NCI-H2227 treated with DMSO at 0.1 percent for 48 hours (cell line): ENCODE results near the gene TBC1D16.
"Not testable (repeated sequence)": the region's sequence is repeated elsewhere in the genome, so short reads cannot be mapped to it uniquely, and the experiment has no call there.

ENCODE experiments used
- DNase-seq: peaks from one replicate; lab custom pipeline; 2025; lab: John Stamatoyannopoulos, UW

The TBC1D16 gene

GRCh38 chr17:79976451-79976850 is 59.2 kb downstream of the TBC1D16 start:
- no peak for DNase-seq

- DNase-seq, result no peak
Observed at GRCh38 chr17:79975498-79976134, 60.1 kb downstream of the TBC1D16 start.

- no peak for DNase-seq
Observed at GRCh38 chr17:79974566-79975497, 60.8 kb downstream of the TBC1D16 start.

- no peak for DNase-seq
Observed at GRCh38 chr17:79971651-79972050, 64.0 kb downstream of the TBC1D16 start.

- no peak for DNase-seq
Observed at GRCh38 chr17:79970576-79971068, 65.0 kb downstream of the TBC1D16 start.

GRCh38 chr17:79969906-79970305 is 65.8 kb downstream of the TBC1D16 start:
- no peak for DNase-seq

DNA sequence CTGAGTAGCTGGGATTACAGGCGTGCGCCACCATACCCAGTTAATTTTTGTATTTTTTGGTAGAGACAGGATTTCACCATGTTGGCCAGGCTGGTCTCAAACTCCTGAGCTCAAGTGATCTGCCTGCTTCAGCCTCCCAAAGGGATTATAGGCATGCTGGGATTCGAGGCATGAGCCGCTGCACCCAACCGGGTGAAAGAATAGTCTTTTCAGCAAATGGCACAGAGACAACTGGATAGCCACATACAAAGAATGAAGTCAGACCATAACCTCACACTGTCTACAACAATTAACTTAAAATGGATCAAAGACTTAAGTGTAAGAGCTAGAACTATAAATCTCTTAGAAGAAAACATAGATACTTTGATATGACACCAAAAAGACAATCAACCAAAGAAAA is 67.6 kb downstream of the TBC1D16 start:
- no peak for DNase-seq

GRCh38 chr17:79966681-79967080 is 69.0 kb downstream of the TBC1D16 start:
- DNase-seq, result no peak

- no peak for DNase-seq
Observed at GRCh38 chr17:79965806-79966205, 69.9 kb downstream of the TBC1D16 start.

DNA sequence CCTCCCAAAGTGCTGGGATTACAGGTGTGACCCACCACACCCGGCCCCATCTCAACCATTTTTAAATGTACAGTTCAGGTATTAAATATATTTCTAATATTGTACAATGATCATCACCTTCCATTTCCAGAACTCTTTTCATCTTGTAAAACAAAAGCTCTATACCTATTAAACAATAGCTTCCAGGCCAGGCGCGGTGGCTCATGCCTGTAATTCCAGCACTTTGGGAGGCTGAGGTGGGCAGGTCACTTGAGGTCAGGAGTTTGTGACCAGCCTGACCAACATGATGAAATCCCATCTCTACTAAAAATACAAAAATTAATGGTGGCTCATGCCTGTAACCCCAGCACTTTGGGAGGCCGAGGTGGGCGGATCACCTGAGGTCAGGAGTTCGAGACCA is 73.2 kb downstream of the TBC1D16 start:
- not testable (repeated sequence) for DNase-seq

- not testable (repeated sequence) for DNase-seq
Observed at GRCh38 chr17:79961567-79961966, 74.1 kb downstream of the TBC1D16 start.

- DNase-seq, result no peak
Observed at GRCh38 chr17:79960788-79961522, 74.7 kb downstream of the TBC1D16 start.

DNA sequence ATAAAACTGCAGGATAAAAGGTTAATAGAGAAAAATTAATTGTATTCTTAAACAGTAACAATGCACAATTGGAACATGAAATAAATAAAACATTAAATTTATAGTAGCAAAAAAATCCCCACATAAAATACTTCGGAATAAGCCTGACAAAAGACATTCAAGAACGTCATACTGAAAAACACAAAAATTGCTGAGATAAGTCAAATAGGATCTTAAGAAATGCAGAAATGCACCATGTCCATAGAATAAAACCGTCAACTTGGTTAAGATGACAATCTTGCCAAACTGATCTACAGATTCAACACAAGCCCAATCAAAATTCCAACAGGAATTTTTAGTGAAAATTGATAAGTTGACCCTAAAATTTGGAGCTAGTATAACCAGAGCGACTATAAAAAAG is 76.6 kb downstream of the TBC1D16 start:
- no peak for DNase-seq

DNA sequence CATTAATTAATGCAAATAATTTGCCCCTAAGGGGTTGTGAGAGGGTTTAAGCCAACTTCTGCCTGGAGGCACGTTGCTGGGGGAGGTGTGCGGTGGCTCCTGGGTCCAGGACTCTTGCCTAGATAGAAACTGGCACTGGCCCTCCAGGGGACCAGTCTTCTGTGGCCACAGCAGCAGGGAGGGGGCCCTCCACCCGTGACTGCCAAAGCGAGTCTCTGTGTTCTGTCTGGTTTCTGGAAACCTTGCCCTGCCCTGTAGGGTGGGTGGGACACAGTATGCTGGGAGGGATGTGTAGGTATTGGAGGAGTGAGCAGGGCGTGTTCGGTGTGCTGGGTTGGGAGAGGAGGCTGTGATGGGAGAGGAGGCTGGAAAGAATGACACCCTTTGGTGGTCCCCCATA is 78.8 kb downstream of the TBC1D16 start:
- DNase-seq, result no peak

DNA sequence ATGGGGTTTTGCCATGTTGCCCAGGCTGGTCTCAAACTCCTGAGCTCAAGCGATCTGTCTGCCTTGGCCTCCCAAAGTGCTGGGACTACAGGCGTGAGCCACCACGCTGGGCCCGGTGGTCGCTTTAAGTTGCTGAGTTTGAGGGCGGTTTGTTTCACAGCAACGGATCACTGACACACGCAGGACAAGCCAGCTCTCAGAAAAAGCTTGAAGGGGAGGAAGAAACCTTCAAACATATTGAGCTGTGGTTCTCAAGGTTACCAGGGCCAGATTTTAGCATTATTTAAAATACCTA is 79.3 kb downstream of the TBC1D16 start:
- not testable (repeated sequence) for DNase-seq

GRCh38 chr17:79955691-79956440 is 79.8 kb downstream of the TBC1D16 start:
- no peak for DNase-seq

DNA sequence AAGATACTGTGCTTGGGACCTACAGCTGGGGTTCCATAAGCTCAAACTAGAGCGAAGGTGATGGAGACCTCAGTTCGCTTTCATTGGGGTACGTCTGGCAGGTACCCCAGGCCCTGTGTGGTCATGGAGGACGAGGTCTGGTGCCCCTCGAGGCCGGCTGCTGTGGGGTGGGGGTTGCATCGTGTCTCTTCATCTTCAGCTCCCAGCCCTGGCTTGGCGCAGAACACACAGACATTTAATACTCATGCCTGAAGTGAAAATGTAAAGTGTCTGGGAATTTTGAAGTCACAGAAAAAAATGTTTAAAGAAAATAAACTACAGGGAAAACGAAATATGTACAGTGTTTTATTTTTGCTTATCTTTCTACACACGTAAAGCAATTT is 80.5 kb downstream of the TBC1D16 start:
- DNase-seq, result no peak

GRCh38 chr17:79954281-79955166 is 81.1 kb downstream of the TBC1D16 start:
- DNase-seq, result no peak

DNA sequence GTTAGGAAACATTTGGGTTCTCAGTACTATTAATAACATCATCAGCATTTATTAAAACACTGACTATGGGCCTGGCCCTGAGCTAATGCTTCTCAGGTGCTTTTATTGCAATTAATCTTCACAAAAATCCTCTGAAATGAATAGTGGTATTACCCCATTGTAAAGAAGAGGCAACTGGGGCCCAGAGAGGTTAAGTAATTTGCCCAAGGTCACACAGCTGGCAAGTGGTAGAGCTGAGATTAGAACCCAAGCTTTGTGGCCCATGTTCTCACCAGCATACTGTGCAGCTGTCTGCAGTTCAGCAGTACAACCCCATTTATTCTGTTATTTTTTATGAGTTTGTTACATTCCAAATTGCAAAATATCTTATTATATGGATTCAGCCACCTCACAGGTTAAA is 82.3 kb downstream of the TBC1D16 start:
- DNase-seq, result no peak

- no peak for DNase-seq
Observed at GRCh38 chr17:79952901-79953300, 82.8 kb downstream of the TBC1D16 start.

- no peak for DNase-seq
Observed at GRCh38 chr17:79952265-79952877, 83.3 kb downstream of the TBC1D16 start.
